Measurements from ENCODE around the gene KAT2A. TPM values are rescaled to one million over a fixed set of nuclear protein-coding genes. Genes with fewer than 3 reads are reported as not detected.
"Not testable (repeated sequence)": the region's sequence is repeated elsewhere in the genome, so short reads cannot be mapped to it uniquely, and the experiment has no call there.

The KAT2A gene
- total RNA-seq, 1 experiment from 2014 or later: 7.5 TPM

- H3K4me3 ChIP-seq; H3K27me3 ChIP-seq (replicated peaks); H3K9me3 ChIP-seq (replicated peaks); DNase-seq (ENCODE audit: low read depth in 1 of 2, low spot score in 2 of 2): not testable (repeated sequence)
- peak overlapping the region; percentile 36 for H3K27ac ChIP-seq
- H3K36me3 ChIP-seq: peaks cover 51% of the 10 kb centered on the region
- H3K4me1 ChIP-seq (replicated peaks): peaks cover 25% of the 10 kb centered on the region
Measured at GRCh38 chr17:42143138-42143537, 22.0 kb upstream of the KAT2A start.

GRCh38 chr17:42142371-42142896, 21.3 kb upstream of the KAT2A start:
- H3K27ac ChIP-seq: peak overlapping the region; percentile 36
- H3K4me3 ChIP-seq: no peak overlapping the region
- H3K27me3 ChIP-seq (replicated peaks): no peaks in the 10 kb centered on the region
- peaks cover 25% of the 10 kb centered on the region for H3K4me1 ChIP-seq (replicated peaks)
- peaks cover 48% of the 10 kb centered on the region for H3K36me3 ChIP-seq
- H3K9me3 ChIP-seq (replicated peaks): no peaks in the 10 kb centered on the region
- peak; percentile 53 to 68 for DNase-seq (ENCODE audit: low read depth in 1 of 2, low spot score in 2 of 2)

GRCh38 chr17:42141382-42141781, 20.2 kb upstream of the KAT2A start:
- no peak overlapping the region for H3K27ac ChIP-seq
- H3K4me1 ChIP-seq (replicated peaks): peaks cover 25% of the 10 kb centered on the region
- DNase-seq (ENCODE audit: low read depth in 1 of 2, low spot score in 2 of 2): no peak
- H3K27me3 ChIP-seq (replicated peaks): no peaks in the 10 kb centered on the region
- H3K36me3 ChIP-seq: peaks cover 51% of the 10 kb centered on the region
- no peaks in the 10 kb centered on the region for H3K9me3 ChIP-seq (replicated peaks)
- H3K4me3 ChIP-seq: no peak overlapping the region

GRCh38 chr17:42140690-42141089, 19.5 kb upstream of the KAT2A start:
- Histone ChIP-seq H3K4me1 (replicated peaks) (peaks cover 31% of the 10 kb centered on the region), H3K36me3 (peaks cover 50% of the 10 kb centered on the region)
- not testable (repeated sequence) for H3K9me3 ChIP-seq (replicated peaks); H3K27me3 ChIP-seq (replicated peaks); H3K27ac ChIP-seq; H3K4me3 ChIP-seq; DNase-seq (ENCODE audit: low read depth in 1 of 2, low spot score in 2 of 2)

- Histone ChIP-seq H3K27me3 (replicated peaks) (no peaks in the 10 kb centered on the region), H3K4me3 (no peak overlapping the region), H3K9me3 (replicated peaks) (no peaks in the 10 kb centered on the region), H3K36me3 (peaks cover 50% of the 10 kb centered on the region), H3K4me1 (replicated peaks) (peaks cover 36% of the 10 kb centered on the region), H3K27ac (no peak overlapping the region)
- no peak for DNase-seq (ENCODE audit: low read depth in 1 of 2, low spot score in 2 of 2)
Measured at GRCh38 chr17:42138749-42139492, 17.8 kb upstream of the KAT2A start.

- Histone ChIP-seq H3K4me3 (no peak overlapping the region), H3K27me3 (replicated peaks) (no peaks in the 10 kb centered on the region), H3K4me1 (replicated peaks) (peaks cover 30% of the 10 kb centered on the region), H3K27ac (no peak overlapping the region), H3K36me3 (peaks cover 48% of the 10 kb centered on the region), H3K9me3 (replicated peaks) (no peaks in the 10 kb centered on the region)
- DNase-seq (ENCODE audit: low read depth in 1 of 2, low spot score in 2 of 2): no peak
Measured at GRCh38 chr17:42136654-42137051, 15.5 kb upstream of the KAT2A start.

GRCh38 chr17:42135664-42136653, 14.8 kb upstream of the KAT2A start:
- no peaks in the 10 kb centered on the region for H3K9me3 ChIP-seq (replicated peaks)
- no peak overlapping the region for H3K27ac ChIP-seq
- peaks cover 48% of the 10 kb centered on the region for H3K36me3 ChIP-seq
- H3K4me3 ChIP-seq: no peak overlapping the region
- DNase-seq (ENCODE audit: low read depth in 1 of 2, low spot score in 2 of 2): no peak
- no peaks in the 10 kb centered on the region for H3K27me3 ChIP-seq (replicated peaks)
- H3K4me1 ChIP-seq (replicated peaks): peaks cover 24% of the 10 kb centered on the region

- no peak overlapping the region for H3K27ac ChIP-seq
- H3K4me3 ChIP-seq: no peak overlapping the region
- no peaks in the 10 kb centered on the region for H3K27me3 ChIP-seq (replicated peaks)
- peaks cover 24% of the 10 kb centered on the region for H3K4me1 ChIP-seq (replicated peaks)
- H3K36me3 ChIP-seq: peaks cover 51% of the 10 kb centered on the region
- no peak for DNase-seq (ENCODE audit: low read depth in 1 of 2, low spot score in 2 of 2)
- no peaks in the 10 kb centered on the region for H3K9me3 ChIP-seq (replicated peaks)
Measured at GRCh38 chr17:42135151-42135550, 14.0 kb upstream of the KAT2A start.

GRCh38 chr17:42133461-42134041, 12.4 kb upstream of the KAT2A start:
- H3K4me1 ChIP-seq (replicated peaks): peaks cover 24% of the 10 kb centered on the region
- no peaks in the 10 kb centered on the region for H3K27me3 ChIP-seq (replicated peaks)
- H3K36me3 ChIP-seq: peaks cover 60% of the 10 kb centered on the region
- no peak overlapping the region for H3K4me3 ChIP-seq
- H3K9me3 ChIP-seq (replicated peaks): no peaks in the 10 kb centered on the region
- no peak for DNase-seq (ENCODE audit: low read depth in 1 of 2, low spot score in 2 of 2)
- no peak overlapping the region for H3K27ac ChIP-seq

GRCh38 chr17:42132941-42133340, 11.8 kb upstream of the KAT2A start:
- H3K9me3 ChIP-seq (replicated peaks): no peaks in the 10 kb centered on the region
- H3K4me1 ChIP-seq (replicated peaks): peaks cover 24% of the 10 kb centered on the region
- H3K36me3 ChIP-seq: peaks cover 66% of the 10 kb centered on the region
- no peak overlapping the region for H3K27ac ChIP-seq
- H3K4me3 ChIP-seq: no peak overlapping the region
- peak; percentile 55 to 69 for DNase-seq (ENCODE audit: low read depth in 1 of 2, low spot score in 2 of 2)
- H3K27me3 ChIP-seq (replicated peaks): no peaks in the 10 kb centered on the region

GRCh38 chr17:42131981-42132432, 10.8 kb upstream of the KAT2A start:
- H3K36me3 ChIP-seq: peaks cover 70% of the 10 kb centered on the region
- H3K4me1 ChIP-seq (replicated peaks): peaks cover 24% of the 10 kb centered on the region
- DNase-seq (ENCODE audit: low read depth in 1 of 2, low spot score in 2 of 2): no peak
- H3K9me3 ChIP-seq (replicated peaks): no peaks in the 10 kb centered on the region
- no peaks in the 10 kb centered on the region for H3K27me3 ChIP-seq (replicated peaks)
- no peak overlapping the region for H3K27ac ChIP-seq
- H3K4me3 ChIP-seq: no peak overlapping the region

- Histone ChIP-seq H3K36me3 (peaks cover 69% of the 10 kb centered on the region), H3K9me3 (replicated peaks) (no peaks in the 10 kb centered on the region), H3K4me1 (replicated peaks) (peaks cover 24% of the 10 kb centered on the region), H3K4me3 (no peak overlapping the region), H3K27ac (no peak overlapping the region), H3K27me3 (replicated peaks) (no peaks in the 10 kb centered on the region)
- no peak for DNase-seq (ENCODE audit: low read depth in 1 of 2, low spot score in 2 of 2)
Measured at GRCh38 chr17:42131232-42131631, 10.1 kb upstream of the KAT2A start.

GRCh38 chr17:42130310-42130936, 9.3 kb upstream of the KAT2A start:
- no peak for DNase-seq (ENCODE audit: low read depth in 1 of 2, low spot score in 2 of 2)
- Histone ChIP-seq H3K36me3 (peaks cover 70% of the 10 kb centered on the region), H3K9me3 (replicated peaks) (no peaks in the 10 kb centered on the region), H3K4me3 (no peak overlapping the region), H3K27me3 (replicated peaks) (no peaks in the 10 kb centered on the region), H3K27ac (no peak overlapping the region), H3K4me1 (replicated peaks) (peaks cover 15% of the 10 kb centered on the region)
